Liver (tissue), 9 donors: ENCODE results near the gene INPP5K. TPM values are rescaled to one million over a fixed set of nuclear protein-coding genes. Genes with fewer than 3 reads are reported as not detected.
A peak's percentile ranks its signal among the peaks of the same experiment; 100 is the strongest.
"Not testable (repeated sequence)": the region's sequence is repeated elsewhere in the genome, so short reads cannot be mapped to it uniquely, and the experiment has no call there.

Experiments used
- DNase-seq: peaks from one replicate; pipeline ENCODE4 v3.0.0-alpha.2; 2017; ENCODE audit warnings: low spot score
- H3K27ac ChIP-seq, 2 donors: one replicate each; pipeline ENCODE4 v1.7.0; 2013; ENCODE audit warnings: inconsistent platforms in 2 of 2, low read length in 2 of 2, control low read depth in 1 of 2, low read depth in 1 of 2, mild to moderate bottlenecking in 1 of 2
- H3K27me3 ChIP-seq, 4 donors: one replicate each; pipeline versions ENCODE4 v1.6.1 to v1.7.0; 2013; ENCODE audit warnings: low read length in 3 of 4, inconsistent platforms in 1 of 4, mild to moderate bottlenecking in 1 of 4, moderate library complexity in 1 of 4; ENCODE audit not compliant: control insufficient read depth in 4 of 4, insufficient read depth in 4 of 4
- H3K36me3 ChIP-seq, 4 donors: one replicate each; pipeline versions ENCODE4 v1.6.1 to v1.7.0; 2013; ENCODE audit warnings: low read length in 3 of 4, mild to moderate bottlenecking in 3 of 4, low read depth in 1 of 4, moderate library complexity in 1 of 4; ENCODE audit not compliant: control insufficient read depth in 4 of 4, insufficient read depth in 3 of 4
- H3K4me1 ChIP-seq, 4 donors: one replicate each; pipeline versions ENCODE4 v1.6.1 to v1.7.0; 2013; ENCODE audit warnings: low read length in 3 of 4, mild to moderate bottlenecking in 3 of 4, moderate library complexity in 1 of 4; ENCODE audit not compliant: control insufficient read depth in 4 of 4, insufficient read depth in 4 of 4
- H3K4me3 ChIP-seq, 3 donors: one replicate each; pipeline versions ENCODE4 v1.6.1 to v1.7.0; 2013; ENCODE audit warnings: low read length in 3 of 3, control low read depth in 1 of 3, low read depth in 1 of 3, mild to moderate bottlenecking in 1 of 3
- H3K9ac ChIP-seq, 2 donors: one replicate each; pipeline ENCODE4 v1.7.0; 2013; ENCODE audit warnings: low read length in 2 of 2, mild to moderate bottlenecking in 2 of 2, moderate library complexity in 2 of 2, control low read depth in 1 of 2, low read depth in 1 of 2
- H3K9me3 ChIP-seq, 4 donors: one replicate each; pipeline versions ENCODE4 v1.6.1 to v1.7.0; 2013; ENCODE audit warnings: low read length in 3 of 4; ENCODE audit not compliant: control insufficient read depth in 4 of 4
- ATF3 ChIP-seq: IDR thresholded peaks from 2 replicates; pipeline ENCODE4 v1.6.1; 2016; ENCODE audit warnings: antibody characterized with exemption
- CTCF ChIP-seq: fragments of 150-350 bp; IDR thresholded peaks from 2 replicates; pipeline ENCODE4 v1.5.1; 2017; ENCODE audit warnings: improper control_type of control experiment, low read depth, low read length; ENCODE audit not compliant: missing input control
- EGR1 ChIP-seq, 2 donors: IDR thresholded peaks; 2 replicates each; pipeline ENCODE4 v1.6.1; 2016 to 2018; ENCODE audit warnings: antibody characterized with exemption in 2 of 2, low read depth in 2 of 2
- FOXA1 ChIP-seq: IDR thresholded peaks from 2 replicates; pipeline ENCODE4 v1.6.1; 2016; ENCODE audit warnings: antibody characterized with exemption
- FOXA2 ChIP-seq: IDR thresholded peaks from 2 replicates; pipeline ENCODE4 v1.6.1; 2016; ENCODE audit warnings: antibody characterized with exemption
- GABPA ChIP-seq, 2 donors: IDR thresholded peaks in 1 of 2; conservative IDR thresholded peaks in 1 of 2; 2 replicates each; pipeline ENCODE4 v1.6.1; 2016; ENCODE audit warnings: antibody characterized with exemption in 2 of 2, mild to moderate bottlenecking in 1 of 2, moderate library complexity in 1 of 2
- HNF4A ChIP-seq, 2 donors: conservative IDR thresholded peaks; 2 replicates each; pipeline ENCODE4 v1.6.1; 2016; ENCODE audit warnings: antibody characterized with exemption in 2 of 2, mild to moderate bottlenecking in 2 of 2
- HNF4G ChIP-seq: IDR thresholded peaks from 2 replicates; pipeline ENCODE4 v1.6.1; 2016; ENCODE audit warnings: antibody characterized with exemption
- JUND ChIP-seq, 2 donors: IDR thresholded peaks; 2 replicates each; pipeline ENCODE4 v1.6.1; 2016; ENCODE audit warnings: antibody characterized with exemption in 2 of 2
- MAX ChIP-seq: IDR thresholded peaks from 2 replicates; pipeline ENCODE4 v1.6.1; 2016; ENCODE audit warnings: antibody characterized with exemption
- NR2F2 ChIP-seq: IDR thresholded peaks from 2 replicates; pipeline ENCODE4 v1.6.1; 2016; ENCODE audit warnings: antibody characterized with exemption
- RAD21 ChIP-seq, 2 donors: IDR thresholded peaks; 2 replicates each; pipeline ENCODE4 v1.6.1; 2016; ENCODE audit warnings: antibody characterized with exemption in 2 of 2, mild to moderate bottlenecking in 2 of 2
- REST ChIP-seq: IDR thresholded peaks from 2 replicates; pipeline ENCODE4 v1.6.1; 2016; ENCODE audit warnings: antibody characterized with exemption, mild to moderate bottlenecking
- RXRA ChIP-seq, 2 donors: IDR thresholded peaks; 2 replicates each; pipeline ENCODE4 v1.6.1; 2017 to 2018; ENCODE audit warnings: antibody characterized with exemption in 2 of 2, mild to moderate bottlenecking in 1 of 2
- SP1 ChIP-seq: IDR thresholded peaks from 2 replicates; pipeline ENCODE4 v1.6.1; 2018; ENCODE audit warnings: antibody characterized with exemption, mild to moderate bottlenecking
- TAF1 ChIP-seq: conservative IDR thresholded peaks from 2 replicates; pipeline ENCODE4 v1.6.1; 2016; ENCODE audit warnings: antibody characterized with exemption, mild to moderate bottlenecking
- YY1 ChIP-seq: IDR thresholded peaks from 2 replicates; pipeline ENCODE4 v1.6.1; 2016; ENCODE audit warnings: antibody characterized with exemption, mild to moderate bottlenecking
- ZBTB33 ChIP-seq: IDR thresholded peaks from 2 replicates; pipeline ENCODE4 v1.6.1; 2016; ENCODE audit warnings: antibody characterized with exemption
- WGBS: extraction: QIAGEN DNeasy Blood & Tissue Kit; methylation state at CpG from one replicate; pipeline ENCODE4 v1.1.7; 2013; 5-methylcytosine and 5-hydroxymethylcytosine counted together
- polyA plus RNA-seq, 2 donors: library from polyadenylated mRNA; stranded (reverse) in 1 of 2; unstranded in 1 of 2; fragments of 200-250 nt in 1 of 2; fragments of >200 nt in 1 of 2; fragmentation: Nextera tagmentation in 1 of 2; extraction: Ambion mirVana in 1 of 2; gene quantifications; one replicate each; pipeline versions ENCODE4 v1.2.1 to v1.2.3, GENCODE V29; 2013 to 2015
- total RNA-seq, 2 donors: library from RNA; depleted of rRNA; stranded (reverse); fragments of >200 nt; gene quantifications; one replicate each; pipeline ENCODE4 v1.2.3, GENCODE V29; 2014
- donor health status: healthy.
- donor health status: healthy.
- donor health status: healthy.
- donor health status: healthy.
- donor health status: healthy.

INPP5K gene
- total and polyA plus RNA-seq, 4 donors: 9.9 to 47.1 (median 15.9) TPM

GRCh38 chr17:1453694-1454093, 62.7 kb downstream of the INPP5K start:
- not testable (repeated sequence) for H3K27ac ChIP-seq, H3K27me3 ChIP-seq, H3K36me3 ChIP-seq, H3K9me3 ChIP-seq, H3K9ac ChIP-seq, DNase-seq, H3K4me3 ChIP-seq
- 65% methylated on average over 11 of the region's 11 CpGs for WGBS
- TF ChIP-seq HNF4A (conservative IDR thresholded peaks at IDR 0.05): peak in 1 of 2 donors; percentile 22
- peak in 1 of 2 donors; percentile 20 for TF ChIP-seq RAD21 (IDR thresholded peaks at IDR 0.05)
- peak; percentile 11 for TF ChIP-seq SP1
- TF ChIP-seq RXRA (IDR thresholded peaks at IDR 0.05): peak; percentile 15 to 21
- H3K4me1 ChIP-seq: peaks cover 4 to 29% (median 19%) of the 10 kb centered on the region in 4 donors

GRCh38 chr17:1452836-1453235, 63.6 kb downstream of the INPP5K start:
- Histone ChIP-seq H3K36me3 (peaks cover 0 to 2% (median 0%) of the 10 kb centered on the region in 4 donors), H3K27me3 (no peaks in the 10 kb centered on the region), H3K9ac (no peak overlapping the region), H3K27ac (no peak overlapping the region), H3K4me1 (peaks cover 4 to 29% (median 19%) of the 10 kb centered on the region in 4 donors), H3K9me3 (no peaks in the 10 kb centered on the region), H3K4me3 (no peak overlapping the region)
- TF ChIP-seq EGR1 (IDR thresholded peaks at IDR 0.05; ENCODE audit: low read depth in 2 of 2): no peak
- TF ChIP-seq REST: no peak
- no peak for TF ChIP-seq MAX
- no peak for TF ChIP-seq YY1
- no peak for TF ChIP-seq SP1
- no peak for TF ChIP-seq FOXA1
- no peak for TF ChIP-seq HNF4A (conservative IDR thresholded peaks at IDR 0.05)
- TF ChIP-seq TAF1: no peak
- no peak for TF ChIP-seq ATF3
- TF ChIP-seq ZBTB33: no peak
- TF ChIP-seq NR2F2: no peak
- no peak for TF ChIP-seq RXRA (IDR thresholded peaks at IDR 0.05)
- TF ChIP-seq RAD21 (IDR thresholded peaks at IDR 0.05): no peak
- no peak for TF ChIP-seq FOXA2
- TF ChIP-seq JUND (IDR thresholded peaks at IDR 0.05): no peak
- no peak for TF ChIP-seq GABPA (IDR thresholded peaks at IDR 0.05 in 1 of 2, conservative IDR thresholded peaks at IDR 0.05 in 1 of 2)
- no peak for TF ChIP-seq CTCF
- no peak for TF ChIP-seq HNF4G
- WGBS: 82% methylated on average over 5 of the region's 5 CpGs
- no peak for DNase-seq

GRCh38 chr17:1450261-1450660, 66.2 kb downstream of the INPP5K start:
- H3K36me3 ChIP-seq, H3K9ac ChIP-seq, H3K27ac ChIP-seq, H3K27me3 ChIP-seq, H3K9me3 ChIP-seq, DNase-seq, H3K4me3 ChIP-seq: not testable (repeated sequence)
- 96% methylated on average over 21 of the region's 21 CpGs for WGBS
- H3K4me1 ChIP-seq: peaks cover 4 to 25% (median 15%) of the 10 kb centered on the region in 4 donors
